B cell (primary cell): ENCODE measurements around the gene RNPEP. TPM values are rescaled to one million over a fixed set of nuclear protein-coding genes. Genes with fewer than 3 reads are reported as not detected.

Experiments used
- ATAC-seq: fragments of 200-7000 bp; cut with Tn5 transposase; one replicate; pipeline ENCODE4 v1.10.0; 2021; ENCODE audit warnings: low read depth, mild to moderate bottlenecking, moderate number of reproducible peaks, moderate library complexity
- CTCF ChIA-PET: fragments of 350-600 bp; sonication (Branson Sonifier 250); formaldehyde crosslinking; loops from one replicate; lab custom pipeline; 2021; ENCODE audit warnings: antibody characterized with exemption, inconsistent platforms; lab: Charles Lee
- POLR2A ChIA-PET: fragments of 350-600 bp; sonication (Branson Sonifier 250); formaldehyde crosslinking; loops from one replicate; lab custom pipeline; 2021; ENCODE audit warnings: antibody characterized with exemption; lab: Charles Lee
- DNase-seq: peaks from one replicate; pipeline ENCODE4 v3.0.0; 2013
- H2AFZ ChIP-seq: 2 replicates; pipeline ENCODE4 v1.6.1; 2012; ENCODE audit warnings: mild to moderate bottlenecking, low read depth, low read length; ENCODE audit not compliant: insufficient read depth, poor library complexity, severe bottlenecking
- H3K27ac ChIP-seq, 2 donors: 1 replicate in 1 of 2; 2 replicates in 1 of 2; pipeline ENCODE4 v1.5.1; 2012 to 2013; ENCODE audit warnings: low read length in 2 of 2, mild to moderate bottlenecking in 2 of 2, moderate library complexity in 1 of 2
- H3K27me3 ChIP-seq, 4 experiments: fragments of 200-600 bp in 1 of 4; sonication (generic) in 1 of 4; replicated peaks in 1 of 4; 1 replicate in 2 of 4; 2 replicates in 2 of 4; pipeline versions ENCODE4 v1.6.1 to v1.7.0; 2013 to 2016; ENCODE audit warnings: low read length in 3 of 4, mild to moderate bottlenecking in 2 of 4, mixed read lengths in 1 of 4, moderate library complexity in 1 of 4; ENCODE audit not compliant: insufficient read depth in 4 of 4, control insufficient read depth in 3 of 4; ENCODE audit errors: control extremely low read depth in 1 of 4
- H3K36me3 ChIP-seq, 2 experiments: replicated peaks in 1 of 2; 1 replicate in 1 of 2; 2 replicates in 1 of 2; pipeline versions ENCODE4 v1.6.1 to v1.7.1; 2013; ENCODE audit warnings: low read length in 1 of 2; ENCODE audit not compliant: insufficient read depth in 2 of 2, control insufficient read depth in 1 of 2; ENCODE audit errors: control extremely low read depth in 1 of 2, extremely low read depth in 1 of 2
- H3K4me1 ChIP-seq, 2 donors: fragments of 200-600 bp in 1 of 2; sonication (generic) in 1 of 2; 1 replicate in 1 of 2; 2 replicates in 1 of 2; pipeline versions ENCODE4 v1.5.1 to v1.6.1; 2013 to 2017; ENCODE audit warnings: low read length in 2 of 2; ENCODE audit not compliant: control insufficient read depth in 2 of 2, insufficient read depth in 2 of 2
- H3K4me2 ChIP-seq: replicated peaks from 2 replicates; pipeline ENCODE3; 2012; ENCODE audit warnings: mild to moderate bottlenecking, low read depth, low read length; ENCODE audit not compliant: poor library complexity, severe bottlenecking
- H3K4me3 ChIP-seq, 5 experiments: fragments of 200-600 bp in 1 of 5; sonication (generic) in 1 of 5; 1 replicate in 3 of 5; 2 replicates in 2 of 5; pipeline versions ENCODE4 v1.5.1 to v1.7.0; 2011 to 2016; ENCODE audit warnings: low read length in 4 of 5, mild to moderate bottlenecking in 4 of 5, low read depth in 2 of 5, control low read depth in 1 of 5, moderate library complexity in 1 of 5; ENCODE audit not compliant: insufficient read depth in 1 of 5; ENCODE audit errors: control extremely low read depth in 1 of 5, extremely low read depth in 1 of 5
- H3K79me2 ChIP-seq: fragments of 200-600 bp; sonication (generic); one replicate; pipeline ENCODE4 v1.6.0; 2016; ENCODE audit warnings: low read length; ENCODE audit not compliant: control insufficient read depth, insufficient read depth
- H3K9ac ChIP-seq: fragments of 200-600 bp; sonication (generic); 2 replicates; pipeline ENCODE4 v1.6.1; 2017; ENCODE audit warnings: mild to moderate bottlenecking, low read length, moderate library complexity
- H3K9me3 ChIP-seq, 3 donors: one replicate each; pipeline versions ENCODE4 v1.6.1 to v1.7.1; 2013; ENCODE audit warnings: low read length in 2 of 3; ENCODE audit not compliant: control insufficient read depth in 2 of 3, insufficient read depth in 1 of 3; ENCODE audit errors: control extremely low read depth in 1 of 3
- H4K20me1 ChIP-seq: 2 replicates; pipeline ENCODE4 v1.6.0; 2012; ENCODE audit warnings: mild to moderate bottlenecking, low read length; ENCODE audit not compliant: insufficient read depth, control insufficient read depth, poor library complexity, severe bottlenecking
- H3K27ac Mint-ChIP-seq: one replicate; pipeline ENCODE4 v1.8.0; 2021; ENCODE audit warnings: mixed read lengths
- H3K27me3 Mint-ChIP-seq: one replicate; pipeline ENCODE4 v1.8.0; 2021; ENCODE audit warnings: mixed read lengths
- H3K4me1 Mint-ChIP-seq: one replicate; pipeline ENCODE4 v1.8.0; 2021; ENCODE audit warnings: mixed read lengths
- H3K4me3 Mint-ChIP-seq: one replicate; pipeline ENCODE4 v1.8.0; 2021; ENCODE audit warnings: mixed read lengths
- H3K9me3 Mint-ChIP-seq: one replicate; pipeline ENCODE4 v1.8.0; 2022; ENCODE audit warnings: mixed read lengths; ENCODE audit not compliant: insufficient read depth
- CTCF ChIP-seq: fragments of 200-600 bp; IDR thresholded peaks from one replicate; pipeline ENCODE4 v1.8.0; 2022; ENCODE audit warnings: antibody characterized with exemption, mild to moderate bottlenecking
- EZH2 ChIP-seq: IDR thresholded peaks from 2 replicates; pipeline ENCODE4 v1.6.1; 2012; ENCODE audit warnings: borderline replicate concordance, low read depth, mild to moderate bottlenecking, moderate library complexity, low read length; ENCODE audit not compliant: insufficient read depth, poor library complexity, severe bottlenecking
- WGBS: methylation state at CpG from one replicate; pipeline ENCODE4 v1.1.5; 2013; ENCODE audit warnings: missing lambda C conversion rate; ENCODE audit not compliant: insufficient coverage; 5-methylcytosine and 5-hydroxymethylcytosine counted together
- intact Hi-C: fragments of 100-400 bp; cut with micrococcal nuclease; formaldehyde crosslinking; loops from one replicate; pipeline ENCODE4 v1.10.0; 2022
- polyA plus RNA-seq: library from polyadenylated mRNA; depleted of rRNA; stranded (reverse); fragments of >200 nt; gene quantifications from 2 replicates; pipeline ENCODE4 v1.2.3, GENCODE V29; 2012
- total RNA-seq, 2 donors: library from RNA; stranded (reverse); fragments of 120-200 nt in 1 of 2; gene quantifications; 1 replicate in 1 of 2; 2 replicates in 1 of 2; pipeline versions ENCODE4 v1.2.3 to v1.2.4, GENCODE V29; 2013 to 2022

The RNPEP gene
- total and polyA plus RNA-seq, 2 donors (not counting 1 experiment from before 2014, with no cell fraction given) = 28.9 to 42.9 TPM

GRCh38 chr1:201968202-201968925 is 14.1 kb upstream of the RNPEP start:
- H3K4me2 ChIP-seq = no peak overlapping the region
- WGBS = 96% methylated on average over 11 of the region's 16 CpGs
- no peaks in the 10 kb centered on the region for H3K27me3 ChIP-seq
- no peaks in the 10 kb centered on the region for H3K9me3 Mint-ChIP-seq
- H3K4me3 Mint-ChIP-seq = no peak overlapping the region
- no peak overlapping the region for H3K4me3 ChIP-seq
- no peak overlapping the region for H3K27ac Mint-ChIP-seq
- H3K9me3 ChIP-seq = no peaks in the 10 kb centered on the region
- intact Hi-C loops = no loop called here
- H3K27ac ChIP-seq = no peak overlapping the region
- no peak for DNase-seq
- ChIA-PET CTCF (interaction anchor here (1.0 to 1.3 kb wide), 2 partner anchors 88 to 409 kb away, joined by 3 read pairs; no protein-coding TSS in a partner anchor), POLR2A (no interaction called here)
- no peaks in the 10 kb centered on the region for H3K4me1 ChIP-seq
- ATAC-seq = no peak
- H4K20me1 ChIP-seq = no peaks in the 10 kb centered on the region
- TF ChIP-seq CTCF = no peak
- TF ChIP-seq EZH2 = no peak
- H2AFZ ChIP-seq = no peak overlapping the region
- peaks cover 10 to 56% of the 10 kb centered on the region in 2 experiments for H3K36me3 ChIP-seq
- H3K27me3 Mint-ChIP-seq = no peaks in the 10 kb centered on the region
- H3K79me2 ChIP-seq = no peaks in the 10 kb centered on the region
- no peaks in the 10 kb centered on the region for H3K4me1 Mint-ChIP-seq
- no peak overlapping the region for H3K9ac ChIP-seq
